HepG2 (cell line): ENCODE data around the gene OSGIN1. TPM values are rescaled to one million over a fixed set of nuclear protein-coding genes. Genes with fewer than 3 reads are reported as not detected.

Experiments used
- ATRX ChIP-seq: sonication (generic); formaldehyde crosslinking; IDR thresholded peaks from 2 replicates; pipeline ENCODE4 v1.4.0; 2020; ENCODE audit warnings: missing genetic modification reagents, borderline replicate concordance
- ETV5 ChIP-seq: IDR thresholded peaks from 2 replicates; pipeline ENCODE4 v1.6.1; 2018; ENCODE audit warnings: missing biosample characterization, missing genetic modification reagents, inconsistent platforms, borderline replicate concordance
- GATA4 ChIP-seq: sonication (generic); IDR thresholded peaks from 2 replicates; pipeline ENCODE4 v1.6.1; 2016; ENCODE audit warnings: antibody characterized with exemption, low read depth, borderline replicate concordance
- MAZ ChIP-seq, 2 experiments: sonication (generic) in 1 of 2; formaldehyde crosslinking in 1 of 2; IDR thresholded peaks; 2 replicates each; pipeline versions ENCODE4 v1.5.0 to v1.6.1; 2012 to 2020; ENCODE audit warnings: low read depth in 2 of 2, mild to moderate bottlenecking in 2 of 2, borderline replicate concordance in 1 of 2, improper control_type of control experiment in 1 of 2, low read length in 1 of 2, missing genetic modification reagents in 1 of 2, moderate library complexity in 1 of 2
- MED1 ChIP-seq: sonication (generic); formaldehyde crosslinking; IDR thresholded peaks from 2 replicates; pipeline ENCODE4 v1.4.0; 2020; ENCODE audit warnings: missing genetic modification reagents
- PITX1 ChIP-seq: sonication (generic); formaldehyde crosslinking; IDR thresholded peaks from 2 replicates; pipeline ENCODE4 v1.5.1; 2020; ENCODE audit warnings: mild to moderate bottlenecking, missing genetic modification reagents
- RNF2 ChIP-seq: fragments of 450-650 bp; conservative IDR thresholded peaks from 2 replicates; pipeline ENCODE4 v1.6.1; 2016; ENCODE audit warnings: low read depth
- RXRA ChIP-seq: sonication (generic); formaldehyde crosslinking; IDR thresholded peaks from 2 replicates; pipeline ENCODE4 v1.5.1; 2020; ENCODE audit warnings: missing genetic modification reagents
- SAFB2 ChIP-seq: sonication (generic); formaldehyde crosslinking; IDR thresholded peaks from 2 replicates; pipeline ENCODE4 v1.5.1; 2020; ENCODE audit warnings: missing genetic modification reagents, low read depth, mild to moderate bottlenecking, borderline replicate concordance
- SALL2 ChIP-seq: sonication (generic); formaldehyde crosslinking; IDR thresholded peaks from 2 replicates; pipeline ENCODE4 v1.8.1; 2023; ENCODE audit warnings: mild to moderate bottlenecking, missing genetic modification reagents, inconsistent platforms
- SP4 ChIP-seq: sonication (generic); formaldehyde crosslinking; IDR thresholded peaks from 2 replicates; pipeline ENCODE4 v1.8.1; 2023; ENCODE audit warnings: mild to moderate bottlenecking, missing genetic modification reagents
- TBX2 ChIP-seq: sonication (generic); formaldehyde crosslinking; IDR thresholded peaks from 2 replicates; pipeline ENCODE4 v1.5.0; 2020; ENCODE audit warnings: missing genetic modification reagents, mild to moderate bottlenecking, borderline replicate concordance
- XBP1 ChIP-seq: sonication (generic); formaldehyde crosslinking; IDR thresholded peaks from 2 replicates; pipeline ENCODE4 v1.5.0; 2020; ENCODE audit warnings: missing genetic modification reagents
- ZBTB33 ChIP-seq: sonication (generic); formaldehyde crosslinking; IDR thresholded peaks from 2 replicates; pipeline ENCODE4 v1.4.0; 2020; ENCODE audit warnings: missing genetic modification reagents
- ZFP37 ChIP-seq: sonication (generic); formaldehyde crosslinking; IDR thresholded peaks from 2 replicates; pipeline ENCODE4 v1.4.0; 2020; ENCODE audit warnings: missing genetic modification reagents, borderline replicate concordance
- ZNF256 ChIP-seq: sonication (generic); formaldehyde crosslinking; conservative IDR thresholded peaks from 2 replicates; pipeline ENCODE4 v1.4.0; 2020; ENCODE audit warnings: missing genetic modification reagents
- ZNF280D ChIP-seq: sonication (generic); formaldehyde crosslinking; IDR thresholded peaks from 2 replicates; pipeline ENCODE4 v1.5.1; 2020; ENCODE audit warnings: mild to moderate bottlenecking, missing genetic modification reagents
- ZNF317 ChIP-seq: sonication (generic); formaldehyde crosslinking; IDR thresholded peaks from 2 replicates; pipeline ENCODE4 v1.5.0; 2020; ENCODE audit warnings: mild to moderate bottlenecking, missing genetic modification reagents
- ZNF510 ChIP-seq: sonication (generic); formaldehyde crosslinking; IDR thresholded peaks from 2 replicates; pipeline ENCODE4 v1.4.0; 2020; ENCODE audit warnings: low read depth, mild to moderate bottlenecking, missing genetic modification reagents
- ZNF547 ChIP-seq: sonication (generic); formaldehyde crosslinking; IDR thresholded peaks from 2 replicates; pipeline ENCODE4 v1.5.1; 2020; ENCODE audit warnings: mild to moderate bottlenecking, missing genetic modification reagents
- ZNF550 ChIP-seq: sonication (generic); formaldehyde crosslinking; IDR thresholded peaks from 2 replicates; pipeline ENCODE4 v1.4.0; 2020; ENCODE audit warnings: mild to moderate bottlenecking, missing genetic modification reagents, borderline replicate concordance
- ZNF558 ChIP-seq: sonication (generic); formaldehyde crosslinking; IDR thresholded peaks from 2 replicates; pipeline ENCODE4 v1.9.0; 2022; ENCODE audit warnings: mild to moderate bottlenecking, missing genetic modification reagents, borderline replicate concordance
- ZSCAN12 ChIP-seq: sonication (generic); formaldehyde crosslinking; IDR thresholded peaks from 2 replicates; pipeline ENCODE4 v1.9.0; 2021; ENCODE audit warnings: mild to moderate bottlenecking, missing genetic modification reagents
- ZSCAN9 ChIP-seq: IDR thresholded peaks from 2 replicates; pipeline ENCODE4 v1.6.1; 2016; ENCODE audit warnings: borderline replicate concordance
- ZUFSP ChIP-seq: sonication (generic); formaldehyde crosslinking; IDR thresholded peaks from 2 replicates; pipeline ENCODE4 v1.9.0; 2021; ENCODE audit warnings: missing genetic modification reagents, mild to moderate bottlenecking, borderline replicate concordance
- polyA plus RNA-seq, 8 experiments: library from polyadenylated mRNA; depleted of rRNA in 3 of 8; stranded (reverse) in 7 of 8; unstranded in 1 of 8; fragments of >200 nt; fragmentation: Illumina TruSeq in 4 of 8; extraction: Trizol in 4 of 8; gene quantifications; 2 replicates each; pipeline versions ENCODE4 v1.2.1 to v1.2.3, GENCODE V29; 2011 to 2016; ENCODE audit warnings: low read depth in 4 of 8, missing spikeins in 1 of 8, mixed read lengths in 1 of 8; ENCODE audit not compliant: insufficient read depth in 1 of 8
- total RNA-seq, 5 experiments: library from RNA; depleted of rRNA; stranded (reverse); fragments of >200 nt; fragmentation: Illumina TruSeq; extraction: Trizol; gene quantifications; 2 replicates each; pipeline ENCODE4 v1.2.3, GENCODE V29; 2016; ENCODE audit warnings: low read depth in 1 of 5

OSGIN1 gene
- total and polyA plus RNA-seq, 2 of the 13 experiments (the other 11 are each of a cell fraction or from before 2014, with no cell fraction given), result 20.5 to 27.1 TPM

GRCh38 chr16:83947642-83948234 lies 5.3 kb upstream of the OSGIN1 start (continued):
- no peak for TF ChIP-seq ZUFSP (CRISPR knock-in tag)
- no peak for TF ChIP-seq ZSCAN12
- TF ChIP-seq ZSCAN9 (CRISPR knock-in tag), result no peak
- no peak for TF ChIP-seq SAFB2 (CRISPR knock-in tag)
- TF ChIP-seq SALL2, result no peak
- no peak for TF ChIP-seq SP4 (CRISPR knock-in tag)
- TF ChIP-seq ATRX (CRISPR knock-in tag), result no peak
- no peak for TF ChIP-seq XBP1
- TF ChIP-seq RNF2, result no peak
- no peak for TF ChIP-seq ZBTB33 (CRISPR knock-in tag)
- TF ChIP-seq ZNF550 (CRISPR knock-in tag), result no peak
- TF ChIP-seq MED1, result peak; percentile 42
- no peak for TF ChIP-seq MAZ (IDR thresholded peaks at IDR 0.05; ENCODE audit: borderline replicate concordance, low read depth, low read length)
- TF ChIP-seq MAZ (CRISPR knock-in tag; IDR thresholded peaks at IDR 0.05; ENCODE audit: low read depth), result no peak
- TF ChIP-seq TBX2 (CRISPR knock-in tag), result no peak
- TF ChIP-seq ZNF558 (CRISPR knock-in tag), result no peak
- no peak for TF ChIP-seq ZFP37 (CRISPR knock-in tag)
- no peak for TF ChIP-seq ZNF256
- TF ChIP-seq ZNF280D (CRISPR knock-in tag), result no peak
- TF ChIP-seq ZNF547, result no peak
- TF ChIP-seq ZNF317, result no peak
- TF ChIP-seq PITX1 (CRISPR knock-in tag), result no peak; the same call in 1 of the 2 replicates
- TF ChIP-seq ZNF510, result no peak
- peak; percentile 44; the same call in 1 of the 2 replicates for TF ChIP-seq GATA4
- peak; percentile 25; the same call in 1 of the 2 replicates for TF ChIP-seq RXRA
- no peak for TF ChIP-seq ETV5 (CRISPR knock-in tag)
